ENCODE data around the gene ANP32E.

- TF ChIP-seq, protein P1, sequence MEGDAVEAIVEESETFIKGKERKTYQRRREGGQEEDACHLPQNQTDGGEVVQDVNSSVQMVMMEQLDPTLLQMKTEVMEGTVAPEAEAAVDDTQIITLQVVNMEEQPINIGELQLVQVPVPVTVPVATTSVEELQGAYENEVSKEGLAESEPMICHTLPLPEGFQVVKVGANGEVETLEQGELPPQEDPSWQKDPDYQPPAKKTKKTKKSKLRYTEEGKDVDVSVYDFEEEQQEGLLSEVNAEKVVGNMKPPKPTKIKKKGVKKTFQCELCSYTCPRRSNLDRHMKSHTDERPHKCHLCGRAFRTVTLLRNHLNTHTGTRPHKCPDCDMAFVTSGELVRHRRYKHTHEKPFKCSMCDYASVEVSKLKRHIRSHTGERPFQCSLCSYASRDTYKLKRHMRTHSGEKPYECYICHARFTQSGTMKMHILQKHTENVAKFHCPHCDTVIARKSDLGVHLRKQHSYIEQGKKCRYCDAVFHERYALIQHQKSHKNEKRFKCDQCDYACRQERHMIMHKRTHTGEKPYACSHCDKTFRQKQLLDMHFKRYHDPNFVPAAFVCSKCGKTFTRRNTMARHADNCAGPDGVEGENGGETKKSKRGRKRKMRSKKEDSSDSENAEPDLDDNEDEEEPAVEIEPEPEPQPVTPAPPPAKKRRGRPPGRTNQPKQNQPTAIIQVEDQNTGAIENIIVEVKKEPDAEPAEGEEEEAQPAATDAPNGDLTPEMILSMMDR (IDR thresholded peaks at IDR 0.05): no peak
- TF ChIP-seq POLR2A (IDR thresholded peaks at IDR 0.05) (peak; percentile 9), POLR2AphosphoS5 (IDR thresholded peaks at IDR 0.05) (peak; percentile 4)
Measured at GRCh38 chr1:150282558-150282958, 46.6 kb upstream of the ANP32E start.

Measured in prostate gland (tissue), 2 donors.